K562 (cell line): Measurements from ENCODE around the gene LRRC3C. TPM values are rescaled to one million over a fixed set of nuclear protein-coding genes. Genes with fewer than 3 reads are reported as not detected.
A peak's percentile ranks its signal among the peaks of the same experiment; 100 is the strongest.

Experiments
- DIDO1 ChIP-seq: fragments of 450-650 bp; IDR thresholded peaks from 2 replicates; pipeline ENCODE4 v1.6.1; 2016; ENCODE audit warnings: low read depth, missing biosample characterization, missing genetic modification characterization
- EGR1 ChIP-seq: fragments of 450-650 bp; conservative IDR thresholded peaks from 2 replicates; pipeline ENCODE4 v1.6.1; 2017; ENCODE audit warnings: mild to moderate bottlenecking
- EP300 ChIP-seq: IDR thresholded peaks from 2 replicates; pipeline ENCODE4 v1.6.1; 2012; ENCODE audit warnings: low read length, improper control_type of control experiment
- MXI1 ChIP-seq: IDR thresholded peaks from 2 replicates; pipeline ENCODE4 v1.6.1; 2011; ENCODE audit warnings: low read depth, mild to moderate bottlenecking, improper control_type of control experiment, low read length
- NUFIP1 ChIP-seq: fragments of 450-650 bp; IDR thresholded peaks from 2 replicates; pipeline ENCODE4 v1.6.1; 2018; ENCODE audit not compliant: partially characterized antibody
- POLR2AphosphoS5 ChIP-seq: IDR thresholded peaks from 2 replicates; pipeline ENCODE4 v1.6.1; 2011; ENCODE audit warnings: mild to moderate bottlenecking, low read depth, low read length, moderate library complexity; ENCODE audit not compliant: control insufficient read depth, insufficient read depth
- SMARCA4 ChIP-seq: fragments of 450-650 bp; IDR thresholded peaks from 2 replicates; pipeline ENCODE4 v1.6.1; 2016
- SMARCE1 ChIP-seq: fragments of 450-650 bp; IDR thresholded peaks from 2 replicates; pipeline ENCODE4 v1.7.1; 2016; ENCODE audit warnings: mild to moderate bottlenecking
- SREBF2 ChIP-seq: sonication (generic); formaldehyde crosslinking; IDR thresholded peaks from 2 replicates; pipeline ENCODE4 v1.4.0; 2020; ENCODE audit warnings: mild to moderate bottlenecking, missing genetic modification reagents
- ZNF197 ChIP-seq: fragments of 200-800 bp; sonication (Bioruptor generic); IDR thresholded peaks from 2 replicates; pipeline ENCODE4 v1.6.1; 2016; ENCODE audit warnings: low read depth, missing genetic modification characterization, missing compliant biosample characterization
- ZNF436 ChIP-seq: fragments of 250-450, 450-650 bp; sonication (Bioruptor Pico); formaldehyde crosslinking; IDR thresholded peaks from 2 replicates; pipeline ENCODE4 v1.7.0; 2020; ENCODE audit warnings: mild to moderate bottlenecking
- ZNF780A ChIP-seq: fragments of 250-450 bp; sonication (Bioruptor Pico); IDR thresholded peaks from 2 replicates; pipeline ENCODE4 v1.5.0; 2021; ENCODE audit warnings: mild to moderate bottlenecking
- polyA plus RNA-seq, 8 experiments: library from polyadenylated mRNA; depleted of rRNA in 4 of 8; stranded (reverse) in 5 of 8; unstranded in 3 of 8; fragments of >200 nt; fragmentation: Nextera tagmentation in 2 of 8; fragmentation: Illumina TruSeq in 1 of 8; extraction: Ambion mirVana in 2 of 8; extraction: Trizol in 1 of 8; gene quantifications; 2 replicates each; pipeline versions ENCODE4 v1.2.1 to v1.2.3, GENCODE V29; 2011 to 2014; ENCODE audit warnings: inconsistent platforms in 1 of 8, missing spikeins in 1 of 8
- total RNA-seq, 7 experiments: library from RNA; depleted of rRNA in 6 of 7; stranded (reverse); fragments of >200 nt in 6 of 7; fragmentation: Illumina TruSeq in 2 of 7; extraction: Trizol in 2 of 7; gene quantifications; 2 replicates each; pipeline versions ENCODE4 v1.2.1 to v1.2.3, GENCODE V29; 2011 to 2021; ENCODE audit warnings: low replicate concordance in 1 of 7
- TF ChIP-seq, protein P1 (sequence below): fragments of 450-650 bp; IDR thresholded peaks from 2 replicates; pipeline ENCODE4 v1.7.1; 2018; ENCODE audit warnings: mild to moderate bottlenecking, low read depth; ENCODE audit not compliant: partially characterized antibody
- TF ChIP-seq, protein P2 (sequence below): sonication (generic); formaldehyde crosslinking; IDR thresholded peaks from 2 replicates; pipeline ENCODE4 v1.8.0; 2023; ENCODE audit warnings: mild to moderate bottlenecking, missing genetic modification reagents
- TF ChIP-seq, protein P3 (sequence below): fragments of 450-650 bp; formaldehyde crosslinking; IDR thresholded peaks from 2 replicates; pipeline ENCODE4 v1.4.0; 2020; ENCODE audit warnings: mild to moderate bottlenecking, moderate library complexity
- TF ChIP-seq, protein P4 (sequence below): sonication (generic); formaldehyde crosslinking; IDR thresholded peaks from 2 replicates; pipeline ENCODE4 v1.9.0; 2022; ENCODE audit warnings: mild to moderate bottlenecking, missing genetic modification reagents
- TF ChIP-seq, protein P5 (sequence below): fragments of 450-650 bp; IDR thresholded peaks from 2 replicates; pipeline ENCODE4 v1.6.1; 2017; ENCODE audit warnings: mild to moderate bottlenecking, moderate library complexity
- TF ChIP-seq, protein P6 (sequence below): fragments of 250-450 bp; sonication (Bioruptor Pico); IDR thresholded peaks from 2 replicates; pipeline ENCODE4 v1.8.0; 2022; ENCODE audit warnings: inconsistent platforms, mild to moderate bottlenecking, moderate library complexity, borderline replicate concordance

Gene LRRC3C
- total and polyA plus RNA-seq, 9 of the 15 experiments (the other 6 are each of a cell fraction or from before 2014, with no cell fraction given): not detected

DNA sequence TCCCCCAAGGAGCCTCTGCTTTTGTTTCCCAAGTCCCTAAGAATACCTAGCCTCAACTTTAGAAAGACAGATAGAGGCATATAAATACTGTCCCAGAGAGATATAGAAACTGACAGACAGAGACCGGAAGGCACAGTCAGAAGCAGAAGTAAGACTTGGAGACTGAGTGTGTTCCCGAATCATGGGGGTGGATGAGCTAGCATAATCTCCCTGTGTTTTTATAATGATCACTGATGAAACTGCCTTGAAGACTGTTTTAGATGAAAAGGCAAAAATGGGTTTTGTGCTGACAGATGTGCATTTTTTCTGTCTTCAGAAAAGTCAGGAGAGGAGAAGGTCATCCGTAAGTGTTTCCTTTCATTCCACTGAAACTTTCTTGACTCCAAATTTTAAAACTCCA lies 44.7 kb downstream of the LRRC3C start (continued):
- TF ChIP-seq, protein P1, sequence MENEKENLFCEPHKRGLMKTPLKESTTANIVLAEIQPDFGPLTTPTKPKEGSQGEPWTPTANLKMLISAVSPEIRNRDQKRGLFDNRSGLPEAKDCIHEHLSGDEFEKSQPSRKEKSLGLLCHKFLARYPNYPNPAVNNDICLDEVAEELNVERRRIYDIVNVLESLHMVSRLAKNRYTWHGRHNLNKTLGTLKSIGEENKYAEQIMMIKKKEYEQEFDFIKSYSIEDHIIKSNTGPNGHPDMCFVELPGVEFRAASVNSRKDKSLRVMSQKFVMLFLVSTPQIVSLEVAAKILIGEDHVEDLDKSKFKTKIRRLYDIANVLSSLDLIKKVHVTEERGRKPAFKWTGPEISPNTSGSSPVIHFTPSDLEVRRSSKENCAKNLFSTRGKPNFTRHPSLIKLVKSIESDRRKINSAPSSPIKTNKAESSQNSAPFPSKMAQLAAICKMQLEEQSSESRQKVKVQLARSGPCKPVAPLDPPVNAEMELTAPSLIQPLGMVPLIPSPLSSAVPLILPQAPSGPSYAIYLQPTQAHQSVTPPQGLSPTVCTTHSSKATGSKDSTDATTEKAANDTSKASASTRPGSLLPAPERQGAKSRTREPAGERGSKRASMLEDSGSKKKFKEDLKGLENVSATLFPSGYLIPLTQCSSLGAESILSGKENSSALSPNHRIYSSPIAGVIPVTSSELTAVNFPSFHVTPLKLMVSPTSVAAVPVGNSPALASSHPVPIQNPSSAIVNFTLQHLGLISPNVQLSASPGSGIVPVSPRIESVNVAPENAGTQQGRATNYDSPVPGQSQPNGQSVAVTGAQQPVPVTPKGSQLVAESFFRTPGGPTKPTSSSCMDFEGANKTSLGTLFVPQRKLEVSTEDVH: no peak
- peak; percentile 46; the same call in 1 of the 2 replicates for TF ChIP-seq SMARCA4
- no peak for TF ChIP-seq ZNF436 (CRISPR knock-in tag)
- TF ChIP-seq MXI1: no peak
- no peak for TF ChIP-seq NUFIP1
- TF ChIP-seq EP300: 0 out of 2 replicates have a peak, but pooled peaks have one; percentile 13
- no peak for TF ChIP-seq DIDO1 (tag)
- TF ChIP-seq POLR2AphosphoS5: no peak
- TF ChIP-seq, protein P2, sequence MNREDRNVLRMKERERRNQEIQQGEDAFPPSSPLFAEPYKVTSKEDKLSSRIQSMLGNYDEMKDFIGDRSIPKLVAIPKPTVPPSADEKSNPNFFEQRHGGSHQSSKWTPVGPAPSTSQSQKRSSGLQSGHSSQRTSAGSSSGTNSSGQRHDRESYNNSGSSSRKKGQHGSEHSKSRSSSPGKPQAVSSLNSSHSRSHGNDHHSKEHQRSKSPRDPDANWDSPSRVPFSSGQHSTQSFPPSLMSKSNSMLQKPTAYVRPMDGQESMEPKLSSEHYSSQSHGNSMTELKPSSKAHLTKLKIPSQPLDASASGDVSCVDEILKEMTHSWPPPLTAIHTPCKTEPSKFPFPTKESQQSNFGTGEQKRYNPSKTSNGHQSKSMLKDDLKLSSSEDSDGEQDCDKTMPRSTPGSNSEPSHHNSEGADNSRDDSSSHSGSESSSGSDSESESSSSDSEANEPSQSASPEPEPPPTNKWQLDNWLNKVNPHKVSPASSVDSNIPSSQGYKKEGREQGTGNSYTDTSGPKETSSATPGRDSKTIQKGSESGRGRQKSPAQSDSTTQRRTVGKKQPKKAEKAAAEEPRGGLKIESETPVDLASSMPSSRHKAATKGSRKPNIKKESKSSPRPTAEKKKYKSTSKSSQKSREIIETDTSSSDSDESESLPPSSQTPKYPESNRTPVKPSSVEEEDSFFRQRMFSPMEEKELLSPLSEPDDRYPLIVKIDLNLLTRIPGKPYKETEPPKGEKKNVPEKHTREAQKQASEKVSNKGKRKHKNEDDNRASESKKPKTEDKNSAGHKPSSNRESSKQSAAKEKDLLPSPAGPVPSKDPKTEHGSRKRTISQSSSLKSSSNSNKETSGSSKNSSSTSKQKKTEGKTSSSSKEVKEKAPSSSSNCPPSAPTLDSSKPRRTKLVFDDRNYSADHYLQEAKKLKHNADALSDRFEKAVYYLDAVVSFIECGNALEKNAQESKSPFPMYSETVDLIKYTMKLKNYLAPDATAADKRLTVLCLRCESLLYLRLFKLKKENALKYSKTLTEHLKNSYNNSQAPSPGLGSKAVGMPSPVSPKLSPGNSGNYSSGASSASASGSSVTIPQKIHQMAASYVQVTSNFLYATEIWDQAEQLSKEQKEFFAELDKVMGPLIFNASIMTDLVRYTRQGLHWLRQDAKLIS (CRISPR knock-in tag): no peak
- TF ChIP-seq, protein P3, sequence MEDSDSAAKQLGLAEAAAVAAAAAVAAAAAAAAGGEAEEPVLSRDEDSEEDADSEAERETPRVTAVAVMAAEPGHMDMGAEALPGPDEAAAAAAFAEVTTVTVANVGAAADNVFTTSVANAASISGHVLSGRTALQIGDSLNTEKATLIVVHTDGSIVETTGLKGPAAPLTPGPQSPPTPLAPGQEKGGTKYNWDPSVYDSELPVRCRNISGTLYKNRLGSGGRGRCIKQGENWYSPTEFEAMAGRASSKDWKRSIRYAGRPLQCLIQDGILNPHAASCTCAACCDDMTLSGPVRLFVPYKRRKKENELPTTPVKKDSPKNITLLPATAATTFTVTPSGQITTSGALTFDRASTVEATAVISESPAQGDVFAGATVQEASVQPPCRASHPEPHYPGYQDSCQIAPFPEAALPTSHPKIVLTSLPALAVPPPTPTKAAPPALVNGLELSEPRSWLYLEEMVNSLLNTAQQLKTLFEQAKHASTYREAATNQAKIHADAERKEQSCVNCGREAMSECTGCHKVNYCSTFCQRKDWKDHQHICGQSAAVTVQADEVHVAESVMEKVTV (CRISPR knock-in tag): no peak
- TF ChIP-seq EGR1: peak; percentile 30; the same call in 1 of the 2 replicates
- no peak for TF ChIP-seq ZNF197 (CRISPR knock-in tag)
- 0 out of 2 replicates have a peak, but pooled peaks have one; percentile 37 for TF ChIP-seq SMARCE1
- no peak for TF ChIP-seq SREBF2 (CRISPR knock-in tag)
- TF ChIP-seq, protein P4, sequence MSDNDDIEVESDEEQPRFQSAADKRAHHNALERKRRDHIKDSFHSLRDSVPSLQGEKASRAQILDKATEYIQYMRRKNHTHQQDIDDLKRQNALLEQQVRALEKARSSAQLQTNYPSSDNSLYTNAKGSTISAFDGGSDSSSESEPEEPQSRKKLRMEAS (CRISPR knock-in tag): no peak
- no peak for TF ChIP-seq ZNF780A (CRISPR knock-in tag)
- TF ChIP-seq, protein P5, sequence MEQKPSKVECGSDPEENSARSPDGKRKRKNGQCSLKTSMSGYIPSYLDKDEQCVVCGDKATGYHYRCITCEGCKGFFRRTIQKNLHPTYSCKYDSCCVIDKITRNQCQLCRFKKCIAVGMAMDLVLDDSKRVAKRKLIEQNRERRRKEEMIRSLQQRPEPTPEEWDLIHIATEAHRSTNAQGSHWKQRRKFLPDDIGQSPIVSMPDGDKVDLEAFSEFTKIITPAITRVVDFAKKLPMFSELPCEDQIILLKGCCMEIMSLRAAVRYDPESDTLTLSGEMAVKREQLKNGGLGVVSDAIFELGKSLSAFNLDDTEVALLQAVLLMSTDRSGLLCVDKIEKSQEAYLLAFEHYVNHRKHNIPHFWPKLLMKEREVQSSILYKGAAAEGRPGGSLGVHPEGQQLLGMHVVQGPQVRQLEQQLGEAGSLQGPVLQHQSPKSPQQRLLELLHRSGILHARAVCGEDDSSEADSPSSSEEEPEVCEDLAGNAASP: no peak
- TF ChIP-seq, protein P6, sequence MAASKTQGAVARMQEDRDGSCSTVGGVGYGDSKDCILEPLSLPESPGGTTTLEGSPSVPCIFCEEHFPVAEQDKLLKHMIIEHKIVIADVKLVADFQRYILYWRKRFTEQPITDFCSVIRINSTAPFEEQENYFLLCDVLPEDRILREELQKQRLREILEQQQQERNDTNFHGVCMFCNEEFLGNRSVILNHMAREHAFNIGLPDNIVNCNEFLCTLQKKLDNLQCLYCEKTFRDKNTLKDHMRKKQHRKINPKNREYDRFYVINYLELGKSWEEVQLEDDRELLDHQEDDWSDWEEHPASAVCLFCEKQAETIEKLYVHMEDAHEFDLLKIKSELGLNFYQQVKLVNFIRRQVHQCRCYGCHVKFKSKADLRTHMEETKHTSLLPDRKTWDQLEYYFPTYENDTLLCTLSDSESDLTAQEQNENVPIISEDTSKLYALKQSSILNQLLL (CRISPR knock-in tag): no peak
